ENCODE measurements around the gene APOF. TPM values are rescaled to one million over a fixed set of nuclear protein-coding genes. Genes with fewer than 3 reads are reported as not detected.

The APOF gene
- total RNA-seq, 1 experiment from 2014 or later, result not detected

GRCh38 chr12:56358836-56359532 lies 3.7 kb downstream of the APOF start:
- Mint-ChIP-seq H3K9me3 (no peaks in the 10 kb centered on the region), H3K36me3 (ENCODE audit: insufficient read depth in 1 of 3, low read depth in 3 of 3) (peaks cover 6 to 23% (median 21%) of the 10 kb centered on the region in 3 experiments; a peak in 6 of 7 replicates), H3K4me1 (peaks cover 10 to 12% of the 10 kb centered on the region in 2 experiments), H3K27me3 (ENCODE audit: low read depth) (peaks cover 9% of the 10 kb centered on the region; the same call in 1 of the 2 replicates), H3K4me3 (peak overlapping the region; percentile 92), H3K27ac (peak overlapping the region in 2 of 3 experiments; percentile 73 to 95; a peak in 2 of 7 replicates)
- Histone ChIP-seq H3K79me1 (ENCODE audit: insufficient read depth, low read depth, low read length, poor library complexity, severe bottlenecking) (no peaks in the 10 kb centered on the region), H3K4me1 (ENCODE audit: insufficient read depth, low read length) (no peaks in the 10 kb centered on the region), H2AK5ac (ENCODE audit: insufficient read length, low read length) (no peak overlapping the region), H2BK15ac (ENCODE audit: low read depth, low read length) (no peak overlapping the region), H3K9ac (ENCODE audit: extremely low read depth, insufficient read length, low read length) (peak overlapping the region; percentile 53), H4K91ac (ENCODE audit: insufficient read length, low read depth, low read length) (no peak overlapping the region), H3K27ac (ENCODE audit: insufficient read length, low read depth, low read length) (no peak overlapping the region), H3K23ac (ENCODE audit: insufficient read length, low read depth, low read length) (no peak overlapping the region), H4K20me1 (ENCODE audit: control insufficient read depth, insufficient read depth, insufficient read length) (no peaks in the 10 kb centered on the region), H3K14ac (ENCODE audit: insufficient read depth, low read length) (no peak overlapping the region), H3K4me2 (ENCODE audit: insufficient read depth, insufficient read length, low read length) (peak overlapping the region; percentile 57), H2AFZ (ENCODE audit: low read length) (no peak overlapping the region), H2BK20ac (ENCODE audit: low read depth, low read length, poor library complexity, severe bottlenecking) (no peak overlapping the region), H3K56ac (ENCODE audit: insufficient read length, low read depth, low read length) (no peak overlapping the region), H3K4ac (ENCODE audit: low read depth, low read length) (no peak overlapping the region), H3T11ph (ENCODE audit: low read length) (no peak overlapping the region), H2BK5ac (ENCODE audit: insufficient read length, low read length) (no peak overlapping the region), H2BK120ac (ENCODE audit: low read depth, low read length, poor library complexity, severe bottlenecking) (no peak overlapping the region), H3K27me3 (ENCODE audit: insufficient read depth, low read length) (no peaks in the 10 kb centered on the region), H3K9me3 (ENCODE audit: control insufficient read depth, low read depth, low read length) (no peaks in the 10 kb centered on the region), H2BK12ac (ENCODE audit: insufficient read length, low read depth, low read length) (no peak overlapping the region), H4K5ac (ENCODE audit: insufficient read length, low read depth, low read length) (no peak overlapping the region), H4K8ac (replicated peaks; ENCODE audit: insufficient read length, low read depth, low read length) (no peak overlapping the region), H3K79me2 (ENCODE audit: insufficient read depth, low read length) (no peaks in the 10 kb centered on the region), H3K23me2 (ENCODE audit: insufficient read length, low read depth, low read length, poor library complexity, severe bottlenecking) (no peaks in the 10 kb centered on the region), H3K18ac (ENCODE audit: insufficient read length, low read depth, low read length) (no peak overlapping the region)
- no CpG with 5 or more reads among the region's 1 CpG for WGBS (ENCODE audit: extremely low coverage, insufficient read length, low lambda C conversion rate)
- no peak for DNase-seq
- TF ChIP-seq, protein P1, sequence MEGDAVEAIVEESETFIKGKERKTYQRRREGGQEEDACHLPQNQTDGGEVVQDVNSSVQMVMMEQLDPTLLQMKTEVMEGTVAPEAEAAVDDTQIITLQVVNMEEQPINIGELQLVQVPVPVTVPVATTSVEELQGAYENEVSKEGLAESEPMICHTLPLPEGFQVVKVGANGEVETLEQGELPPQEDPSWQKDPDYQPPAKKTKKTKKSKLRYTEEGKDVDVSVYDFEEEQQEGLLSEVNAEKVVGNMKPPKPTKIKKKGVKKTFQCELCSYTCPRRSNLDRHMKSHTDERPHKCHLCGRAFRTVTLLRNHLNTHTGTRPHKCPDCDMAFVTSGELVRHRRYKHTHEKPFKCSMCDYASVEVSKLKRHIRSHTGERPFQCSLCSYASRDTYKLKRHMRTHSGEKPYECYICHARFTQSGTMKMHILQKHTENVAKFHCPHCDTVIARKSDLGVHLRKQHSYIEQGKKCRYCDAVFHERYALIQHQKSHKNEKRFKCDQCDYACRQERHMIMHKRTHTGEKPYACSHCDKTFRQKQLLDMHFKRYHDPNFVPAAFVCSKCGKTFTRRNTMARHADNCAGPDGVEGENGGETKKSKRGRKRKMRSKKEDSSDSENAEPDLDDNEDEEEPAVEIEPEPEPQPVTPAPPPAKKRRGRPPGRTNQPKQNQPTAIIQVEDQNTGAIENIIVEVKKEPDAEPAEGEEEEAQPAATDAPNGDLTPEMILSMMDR (conservative IDR thresholded peaks at IDR 0.05), result no peak
